ENCODE measurements around the gene PPP1R3D.
A peak's percentile ranks its signal among the peaks of the same experiment; 100 is the strongest.

Gene PPP1R3D, protein sequence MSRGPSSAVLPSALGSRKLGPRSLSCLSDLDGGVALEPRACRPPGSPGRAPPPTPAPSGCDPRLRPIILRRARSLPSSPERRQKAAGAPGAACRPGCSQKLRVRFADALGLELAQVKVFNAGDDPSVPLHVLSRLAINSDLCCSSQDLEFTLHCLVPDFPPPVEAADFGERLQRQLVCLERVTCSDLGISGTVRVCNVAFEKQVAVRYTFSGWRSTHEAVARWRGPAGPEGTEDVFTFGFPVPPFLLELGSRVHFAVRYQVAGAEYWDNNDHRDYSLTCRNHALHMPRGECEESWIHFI
- 10.3 to 10.9 (median 10.5) reads per million in 3 donors for total RNA-seq

DNA sequence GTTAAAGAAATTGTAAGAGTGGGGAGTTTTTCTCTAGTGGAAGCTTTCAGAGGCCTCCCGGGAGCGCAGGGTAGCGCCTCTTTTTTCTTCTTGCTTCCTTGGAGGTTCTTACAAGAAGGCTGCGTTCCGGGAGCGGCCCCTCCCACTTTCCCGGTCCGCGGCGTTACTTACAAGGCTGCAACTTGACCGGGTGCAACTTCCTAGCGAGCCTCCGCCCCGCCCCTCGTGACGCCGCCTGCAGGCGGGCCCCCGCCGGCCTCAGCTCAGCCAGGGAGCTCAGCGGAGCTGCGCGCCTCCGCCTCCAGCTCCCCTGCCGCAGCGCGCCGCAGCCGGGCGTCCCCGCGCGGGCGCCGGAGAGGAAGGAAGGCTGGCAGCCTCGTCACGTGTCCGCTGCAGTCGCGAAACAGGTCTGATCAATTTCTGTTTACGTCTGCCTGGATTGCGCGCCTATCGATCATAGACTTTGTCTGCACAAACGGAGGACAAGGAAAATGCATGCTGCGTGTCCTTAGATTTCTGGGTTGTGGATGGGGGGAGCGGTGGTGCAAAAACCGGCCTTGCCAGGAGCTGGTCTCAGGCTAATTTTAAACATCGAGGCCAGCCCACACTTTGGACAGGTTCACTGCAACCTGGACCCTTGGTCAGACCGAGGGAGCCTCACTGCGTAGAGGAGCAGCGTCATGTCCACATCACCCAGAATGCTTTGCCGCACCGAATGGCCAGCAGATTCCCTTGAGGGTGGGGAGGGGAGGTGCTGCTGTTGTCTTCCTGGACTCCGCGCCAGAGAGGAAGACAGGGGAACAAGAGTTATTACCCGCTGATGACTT, at the start of gene PPP1R3D, which contains the start of gene FAM217B:
PPP1R3D (minus strand) TSS at position 177 of the 827 bp plus-strand sequence. CDS start 374 bp downstream, outside the sequence.
FAM217B (plus strand) TSS at position 261 of the 827 bp plus-strand sequence. CDS start 3,555 bp downstream, outside the sequence.
- Histone ChIP-seq H3K27me3 (replicated peaks; ENCODE audit: control insufficient read depth, insufficient read depth, low read length, poor library complexity, severe bottlenecking) (no peaks in the 10 kb centered on the region), H3K36me3 (ENCODE audit: control insufficient read depth, insufficient read depth, low read length) (peaks cover 28% of the 10 kb centered on the region), H3K4me3 (ENCODE audit: insufficient read depth, low read depth, low read length, poor library complexity, severe bottlenecking) (peak within 1 kb of the TSS; percentile 85), H3K4me1 (ENCODE audit: control insufficient read depth, insufficient read depth, low read length, poor library complexity, severe bottlenecking) (peaks cover 5% of the 10 kb centered on the region), H3K27ac (ENCODE audit: insufficient read depth, low read length, poor library complexity, severe bottlenecking) (peak within 1 kb of the TSS; percentile 83), H3K9me3 (ENCODE audit: control insufficient read depth, low read length) (no peaks in the 10 kb centered on the region)
- DNase-seq = peak; percentile 75 to 84 (median 84)

DNA sequence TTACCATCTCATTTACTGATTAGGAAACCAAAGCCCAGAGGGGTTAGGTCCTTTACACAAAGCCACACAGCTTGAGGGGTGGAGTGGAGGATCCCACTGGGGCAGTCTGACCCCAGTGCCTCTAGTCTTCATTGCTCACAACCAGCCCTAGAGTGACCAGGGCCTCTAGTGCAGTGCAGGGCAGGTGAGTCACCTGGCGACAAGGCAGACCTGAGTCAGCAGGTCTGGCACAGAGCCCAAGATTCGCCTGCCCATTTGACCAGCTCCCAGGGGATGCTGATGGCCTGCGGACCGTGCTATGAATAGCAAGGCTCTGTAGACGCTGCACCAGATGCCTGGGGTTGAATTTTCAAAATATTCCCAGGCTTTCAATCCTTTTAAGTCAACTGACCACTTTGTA, 48.0 kb upstream of the PPP1R3D start:
- no peak for DNase-seq
- Histone ChIP-seq H3K27ac (ENCODE audit: insufficient read depth, low read length, poor library complexity, severe bottlenecking) (no peak overlapping the region), H3K9me3 (ENCODE audit: control insufficient read depth, low read length) (no peaks in the 10 kb centered on the region), H3K4me1 (ENCODE audit: control insufficient read depth, insufficient read depth, low read length, poor library complexity, severe bottlenecking) (no peaks in the 10 kb centered on the region), H3K4me3 (ENCODE audit: insufficient read depth, low read depth, low read length, poor library complexity, severe bottlenecking) (no peak overlapping the region), H3K36me3 (ENCODE audit: control insufficient read depth, insufficient read depth, low read length) (no peaks in the 10 kb centered on the region), H3K27me3 (replicated peaks; ENCODE audit: control insufficient read depth, insufficient read depth, low read length, poor library complexity, severe bottlenecking) (no peaks in the 10 kb centered on the region)

DNA sequence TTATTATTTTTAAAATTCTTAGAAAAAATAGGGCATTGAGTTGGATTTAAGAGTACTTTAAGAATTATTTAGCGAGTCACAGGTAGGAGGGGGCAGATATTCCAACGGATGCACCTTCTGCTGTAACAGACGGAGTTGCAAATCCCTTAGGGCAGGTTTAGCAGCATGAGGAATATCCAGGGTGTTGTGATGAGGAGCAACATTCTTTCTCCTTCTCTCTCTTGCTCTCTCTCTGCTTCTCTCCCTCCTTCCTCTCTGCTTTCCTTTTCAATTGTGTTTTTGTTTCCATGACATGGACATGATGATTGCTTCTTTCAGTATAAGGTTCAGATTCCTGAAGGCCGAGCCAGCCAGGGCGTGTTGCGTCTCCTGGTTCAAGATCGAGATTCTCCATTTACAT, 47.0 kb upstream of the PPP1R3D start:
- no peak for DNase-seq
- H3K27ac ChIP-seq (ENCODE audit: insufficient read depth, low read length, poor library complexity, severe bottlenecking) = no peak overlapping the region

DNA sequence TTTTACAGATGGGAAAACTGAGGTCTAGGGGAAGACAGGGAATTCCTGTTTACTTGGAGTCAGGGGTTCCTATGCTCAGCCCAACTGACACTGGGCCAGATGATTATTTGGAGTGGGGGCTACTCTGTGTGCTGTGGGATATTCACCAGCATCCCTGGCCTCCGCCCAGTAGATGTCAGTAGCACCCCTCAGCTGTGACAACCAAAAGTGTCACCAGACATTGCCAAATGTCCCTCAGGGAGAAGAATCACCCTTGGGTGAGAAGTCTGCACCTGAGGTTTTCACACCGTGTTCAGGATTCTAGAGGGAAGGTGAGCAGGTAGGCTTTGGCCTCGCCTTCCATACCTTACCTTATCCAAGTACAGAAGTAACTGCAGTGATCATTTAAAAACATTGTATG, 45.8 kb upstream of the PPP1R3D start:
- Histone ChIP-seq H3K27me3 (replicated peaks; ENCODE audit: control insufficient read depth, insufficient read depth, low read length, poor library complexity, severe bottlenecking) (no peaks in the 10 kb centered on the region), H3K4me1 (ENCODE audit: control insufficient read depth, insufficient read depth, low read length, poor library complexity, severe bottlenecking) (no peaks in the 10 kb centered on the region)

More for the DNA sequence above, 47.0 kb upstream of the PPP1R3D start:
- H3K36me3 ChIP-seq (ENCODE audit: control insufficient read depth, insufficient read depth, low read length) = no peaks in the 10 kb centered on the region
- H3K27me3 ChIP-seq (replicated peaks; ENCODE audit: control insufficient read depth, insufficient read depth, low read length, poor library complexity, severe bottlenecking) = no peaks in the 10 kb centered on the region
- no peak overlapping the region for H3K4me3 ChIP-seq (ENCODE audit: insufficient read depth, low read depth, low read length, poor library complexity, severe bottlenecking)
- H3K9me3 ChIP-seq (ENCODE audit: control insufficient read depth, low read length) = no peaks in the 10 kb centered on the region
- H3K4me1 ChIP-seq (ENCODE audit: control insufficient read depth, insufficient read depth, low read length, poor library complexity, severe bottlenecking) = no peaks in the 10 kb centered on the region

DNA sequence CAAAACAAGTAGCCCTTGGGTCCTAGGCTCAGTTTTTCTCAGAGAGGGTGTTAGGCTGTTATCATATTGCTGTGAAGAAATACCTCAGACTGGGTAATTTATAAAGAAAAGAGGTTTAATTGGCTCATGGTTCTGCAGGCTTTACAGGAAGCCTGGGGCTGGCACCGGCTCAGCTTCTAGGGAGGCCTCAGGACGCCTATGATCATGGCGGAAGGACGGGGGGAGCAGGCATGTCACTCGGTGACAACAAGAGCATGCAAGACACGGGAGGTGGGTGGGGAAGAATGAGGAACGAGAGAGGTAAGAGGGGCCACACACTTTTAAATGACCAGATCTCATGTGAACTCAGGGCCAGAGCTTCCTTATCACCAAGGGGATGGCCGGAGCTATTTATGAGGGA, 45.1 kb upstream of the PPP1R3D start:
- H3K4me3 ChIP-seq (ENCODE audit: insufficient read depth, low read depth, low read length, poor library complexity, severe bottlenecking) = no peak overlapping the region
- no peaks in the 10 kb centered on the region for H3K9me3 ChIP-seq (ENCODE audit: control insufficient read depth, low read length)
- H3K36me3 ChIP-seq (ENCODE audit: control insufficient read depth, insufficient read depth, low read length) = no peaks in the 10 kb centered on the region
- H3K27ac ChIP-seq (ENCODE audit: insufficient read depth, low read length, poor library complexity, severe bottlenecking) = no peak overlapping the region
- H3K27me3 ChIP-seq (replicated peaks; ENCODE audit: control insufficient read depth, insufficient read depth, low read length, poor library complexity, severe bottlenecking) = no peaks in the 10 kb centered on the region
- no peaks in the 10 kb centered on the region for H3K4me1 ChIP-seq (ENCODE audit: control insufficient read depth, insufficient read depth, low read length, poor library complexity, severe bottlenecking)
- DNase-seq = no peak

More for the DNA sequence above, 45.8 kb upstream of the PPP1R3D start:
- Histone ChIP-seq H3K9me3 (ENCODE audit: control insufficient read depth, low read length) (no peaks in the 10 kb centered on the region), H3K4me3 (ENCODE audit: insufficient read depth, low read depth, low read length, poor library complexity, severe bottlenecking) (no peak overlapping the region), H3K27ac (ENCODE audit: insufficient read depth, low read length, poor library complexity, severe bottlenecking) (no peak overlapping the region), H3K36me3 (ENCODE audit: control insufficient read depth, insufficient read depth, low read length) (no peaks in the 10 kb centered on the region)
- no peak for DNase-seq

DNA sequence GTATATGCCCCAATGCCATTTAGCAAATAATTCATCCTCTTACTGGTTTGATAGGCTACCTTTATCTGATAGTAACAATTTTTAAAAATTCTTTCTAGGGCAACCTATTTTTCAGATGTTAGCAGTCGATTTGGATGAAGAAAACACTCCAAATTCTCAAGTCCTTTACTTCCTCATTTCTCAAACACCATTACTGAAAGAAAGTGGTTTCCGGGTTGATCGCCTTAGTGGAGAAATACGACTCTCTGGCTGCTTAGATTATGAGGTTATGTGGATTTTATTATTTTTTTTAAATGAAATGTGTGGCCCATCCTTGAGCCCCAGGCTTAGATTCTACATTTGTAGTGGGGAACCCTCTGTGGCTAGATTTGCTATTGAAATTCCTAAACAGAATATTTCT, 44.4 kb upstream of the PPP1R3D start:
- Histone ChIP-seq H3K4me3 (ENCODE audit: insufficient read depth, low read depth, low read length, poor library complexity, severe bottlenecking) (no peak overlapping the region), H3K36me3 (ENCODE audit: control insufficient read depth, insufficient read depth, low read length) (no peaks in the 10 kb centered on the region), H3K27ac (ENCODE audit: insufficient read depth, low read length, poor library complexity, severe bottlenecking) (no peak overlapping the region), H3K4me1 (ENCODE audit: control insufficient read depth, insufficient read depth, low read length, poor library complexity, severe bottlenecking) (no peaks in the 10 kb centered on the region), H3K27me3 (replicated peaks; ENCODE audit: control insufficient read depth, insufficient read depth, low read length, poor library complexity, severe bottlenecking) (no peaks in the 10 kb centered on the region), H3K9me3 (ENCODE audit: control insufficient read depth, low read length) (no peaks in the 10 kb centered on the region)
- no peak for DNase-seq

DNA sequence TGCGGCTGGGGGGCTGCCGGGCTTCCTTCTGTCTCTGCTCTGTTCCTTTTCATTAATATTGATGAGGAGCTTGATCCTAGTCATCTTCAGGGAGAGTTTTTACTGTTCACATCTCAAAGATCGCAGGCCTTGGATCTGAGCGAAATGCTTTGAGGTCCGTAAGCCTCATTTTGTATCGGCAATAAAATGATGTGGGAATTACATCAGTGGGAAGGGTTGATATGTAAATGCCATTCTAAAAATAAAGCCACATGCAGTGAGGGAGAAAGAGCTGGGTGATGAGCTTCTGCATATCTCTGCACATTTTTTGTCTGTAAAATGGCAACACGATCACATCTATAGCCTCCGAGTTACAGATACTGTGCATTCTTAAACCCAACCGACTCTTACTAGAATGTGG, 43.0 kb upstream of the PPP1R3D start:
- Histone ChIP-seq H3K27me3 (replicated peaks; ENCODE audit: control insufficient read depth, insufficient read depth, low read length, poor library complexity, severe bottlenecking) (no peaks in the 10 kb centered on the region), H3K27ac (ENCODE audit: insufficient read depth, low read length, poor library complexity, severe bottlenecking) (no peak overlapping the region), H3K9me3 (ENCODE audit: control insufficient read depth, low read length) (no peaks in the 10 kb centered on the region), H3K36me3 (ENCODE audit: control insufficient read depth, insufficient read depth, low read length) (no peaks in the 10 kb centered on the region), H3K4me3 (ENCODE audit: insufficient read depth, low read depth, low read length, poor library complexity, severe bottlenecking) (no peak overlapping the region), H3K4me1 (ENCODE audit: control insufficient read depth, insufficient read depth, low read length, poor library complexity, severe bottlenecking) (no peaks in the 10 kb centered on the region)
- DNase-seq = no peak

DNA sequence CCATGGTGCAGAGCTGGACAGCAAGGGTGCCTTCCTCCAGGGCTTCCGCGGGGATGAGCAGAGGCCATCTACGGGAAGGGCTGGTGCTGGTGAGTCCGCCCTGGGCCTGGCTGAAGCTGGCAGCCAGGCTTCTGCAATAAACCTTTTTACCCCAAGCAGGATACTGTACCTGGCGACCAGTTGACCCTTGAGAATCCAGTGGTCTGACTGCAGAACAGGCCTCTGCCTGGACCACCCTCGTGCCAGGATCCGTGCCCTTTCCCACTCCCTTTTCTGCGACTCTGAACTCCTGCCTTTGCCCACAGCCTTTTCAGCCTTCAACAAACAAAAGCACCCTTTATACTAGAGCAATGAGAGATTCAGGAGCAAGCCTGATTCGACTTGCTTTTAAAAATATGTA, 37.0 kb upstream of the PPP1R3D start:
- Histone ChIP-seq H3K4me3 (ENCODE audit: insufficient read depth, low read depth, low read length, poor library complexity, severe bottlenecking) (no peak overlapping the region), H3K36me3 (ENCODE audit: control insufficient read depth, insufficient read depth, low read length) (no peaks in the 10 kb centered on the region), H3K4me1 (ENCODE audit: control insufficient read depth, insufficient read depth, low read length, poor library complexity, severe bottlenecking) (no peaks in the 10 kb centered on the region), H3K27ac (ENCODE audit: insufficient read depth, low read length, poor library complexity, severe bottlenecking) (no peak overlapping the region), H3K9me3 (ENCODE audit: control insufficient read depth, low read length) (no peaks in the 10 kb centered on the region), H3K27me3 (replicated peaks; ENCODE audit: control insufficient read depth, insufficient read depth, low read length, poor library complexity, severe bottlenecking) (no peaks in the 10 kb centered on the region)
- DNase-seq = no peak

DNA sequence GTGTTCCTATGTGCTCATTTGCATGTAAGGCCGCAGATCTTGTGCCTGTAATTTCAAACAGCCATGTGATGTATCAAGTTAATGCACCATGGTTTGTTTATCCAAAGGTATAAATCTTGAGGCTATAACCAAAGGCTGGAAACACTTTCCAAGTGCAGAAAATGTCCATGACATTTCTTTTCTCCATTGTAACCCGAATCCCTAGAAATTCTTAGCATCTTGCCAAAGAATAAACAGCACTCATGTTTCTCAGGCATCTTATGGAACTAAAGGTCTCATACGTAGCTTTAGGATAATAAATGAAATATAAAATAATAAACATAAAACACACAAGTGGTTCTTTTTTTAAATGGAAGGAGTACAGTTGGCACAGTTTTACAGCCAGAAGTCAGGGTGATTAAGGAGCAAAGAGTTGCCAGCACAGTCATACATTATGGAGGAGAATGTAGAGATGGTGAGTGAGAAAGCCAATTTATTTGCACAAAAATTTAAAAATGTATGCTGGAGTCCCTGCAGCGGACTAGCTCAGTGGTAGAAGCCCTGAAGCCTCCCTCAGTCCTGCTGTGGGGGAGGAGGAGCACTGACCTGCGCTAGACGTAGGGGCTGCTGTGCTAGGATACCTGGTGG, 36.2 kb upstream of the PPP1R3D start:
- H3K9me3 ChIP-seq (ENCODE audit: control insufficient read depth, low read length) = no peaks in the 10 kb centered on the region
- no peak overlapping the region for H3K27ac ChIP-seq (ENCODE audit: insufficient read depth, low read length, poor library complexity, severe bottlenecking)
- no peaks in the 10 kb centered on the region for H3K27me3 ChIP-seq (replicated peaks; ENCODE audit: control insufficient read depth, insufficient read depth, low read length, poor library complexity, severe bottlenecking)
- H3K4me1 ChIP-seq (ENCODE audit: control insufficient read depth, insufficient read depth, low read length, poor library complexity, severe bottlenecking) = no peaks in the 10 kb centered on the region
- DNase-seq = no peak
- H3K36me3 ChIP-seq (ENCODE audit: control insufficient read depth, insufficient read depth, low read length) = no peaks in the 10 kb centered on the region
- no peak overlapping the region for H3K4me3 ChIP-seq (ENCODE audit: insufficient read depth, low read depth, low read length, poor library complexity, severe bottlenecking)
